ENCODE data around the gene TNFAIP8L1.

TNFAIP8L1 gene

GRCh38 chr19:4633140-4633967 is 6.0 kb upstream of the TNFAIP8L1 start:
- H3K4me3 Mint-ChIP-seq = no peak overlapping the region
- no peaks in the 10 kb centered on the region for H3K27me3 Mint-ChIP-seq
- no peak overlapping the region for H3K27ac Mint-ChIP-seq
- H3K4me1 Mint-ChIP-seq (ENCODE audit: low read depth) = peaks cover 26% of the 10 kb centered on the region
- H3K9me3 Mint-ChIP-seq = no peaks in the 10 kb centered on the region
- H3K36me3 Mint-ChIP-seq (ENCODE audit: low read depth) = no peaks in the 10 kb centered on the region

DNA sequence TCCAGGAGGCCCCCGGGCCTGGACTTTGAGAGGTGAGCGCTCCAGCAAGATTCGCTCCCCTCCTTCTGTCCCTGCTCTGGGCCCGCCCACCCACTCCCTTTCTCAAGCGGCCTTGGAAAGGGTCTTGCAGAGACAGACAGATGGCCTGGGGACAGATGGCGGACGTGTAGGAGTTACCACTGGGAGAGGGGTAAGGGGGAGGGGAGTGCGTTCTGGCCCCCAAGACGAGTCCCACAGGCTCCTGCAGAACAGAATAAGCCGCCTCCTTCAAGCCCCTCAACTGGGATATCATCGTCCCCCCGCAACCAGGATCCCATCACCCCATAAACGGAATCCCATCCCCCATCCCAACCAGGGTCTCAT is 3.6 kb upstream of the TNFAIP8L1 start:
- Mint-ChIP-seq H3K4me3 (no peak overlapping the region), H3K36me3 (ENCODE audit: low read depth) (no peaks in the 10 kb centered on the region), H3K4me1 (ENCODE audit: low read depth) (peaks cover 41% of the 10 kb centered on the region), H3K27me3 (no peaks in the 10 kb centered on the region), H3K27ac (no peak overlapping the region), H3K9me3 (no peaks in the 10 kb centered on the region)

DNA sequence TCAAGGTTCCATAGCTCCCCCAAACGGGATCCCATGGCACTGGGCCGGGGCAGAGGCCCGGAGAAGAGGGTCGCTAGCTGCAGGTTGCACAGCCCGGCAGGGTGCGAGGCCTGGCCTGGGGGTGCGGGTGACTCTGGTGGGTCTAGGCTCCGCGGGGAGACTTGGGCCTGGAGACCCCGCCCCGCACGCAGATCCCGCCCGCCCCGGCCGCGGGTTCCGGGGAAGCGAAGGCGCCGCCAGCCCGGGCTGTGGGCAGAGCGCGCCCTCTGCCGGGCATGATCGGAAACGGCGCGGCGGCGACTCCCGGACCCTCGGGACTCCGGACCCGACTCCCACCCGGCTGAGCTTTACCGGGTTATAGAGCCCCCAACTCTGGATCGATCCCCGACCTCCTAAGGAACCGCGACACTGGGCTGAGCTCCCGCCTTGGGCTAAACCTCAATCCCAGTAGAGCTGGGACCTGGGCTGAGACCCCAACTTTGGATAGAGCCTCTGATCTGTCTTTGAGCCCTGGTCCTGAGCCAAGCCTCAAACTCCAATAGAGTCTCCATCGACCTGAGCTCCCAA is 3.1 kb upstream of the TNFAIP8L1 start:
- Mint-ChIP-seq H3K9me3 (no peaks in the 10 kb centered on the region), H3K4me3 (peak overlapping the region; percentile 54), H3K4me1 (ENCODE audit: low read depth) (peaks cover 44% of the 10 kb centered on the region), H3K27ac (no peak overlapping the region), H3K36me3 (ENCODE audit: low read depth) (no peaks in the 10 kb centered on the region), H3K27me3 (no peaks in the 10 kb centered on the region)

GRCh38 chr19:4636761-4637160 is 2.6 kb upstream of the TNFAIP8L1 start:
- H3K4me3 Mint-ChIP-seq = peak overlapping the region; percentile 54
- H3K27ac Mint-ChIP-seq = no peak overlapping the region

DNA sequence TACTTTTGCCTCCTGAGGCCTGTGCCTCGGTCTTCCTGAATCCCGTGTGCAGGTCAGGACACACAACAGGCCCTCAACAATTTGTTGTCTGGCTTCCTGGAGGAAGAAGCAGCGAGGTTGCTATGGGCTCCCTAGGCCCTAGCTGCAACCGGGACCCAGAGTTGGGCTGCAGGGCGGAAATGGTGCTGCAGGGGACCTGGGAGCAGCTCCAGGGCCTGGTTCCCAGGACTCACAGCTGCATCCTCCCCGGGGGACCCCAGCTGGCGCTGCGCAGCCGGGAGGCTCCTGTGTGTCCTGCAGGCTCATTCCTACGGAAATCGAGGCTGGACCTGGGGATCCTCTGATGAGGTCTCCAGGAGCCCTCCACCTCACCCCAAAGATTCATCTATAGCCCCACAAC is 999 bp upstream of the TNFAIP8L1 start:
- Mint-ChIP-seq H3K36me3 (ENCODE audit: low read depth) (no peaks in the 10 kb centered on the region), H3K27me3 (no peaks in the 10 kb centered on the region), H3K27ac (peak overlapping the region; percentile 97), H3K4me3 (no peak overlapping the region), H3K4me1 (ENCODE audit: low read depth) (peaks cover 45% of the 10 kb centered on the region), H3K9me3 (no peaks in the 10 kb centered on the region)

More at GRCh38 chr19:4636761-4637160, 2.6 kb upstream of the TNFAIP8L1 start:
- peaks cover 47% of the 10 kb centered on the region for H3K4me1 Mint-ChIP-seq (ENCODE audit: low read depth)
- no peaks in the 10 kb centered on the region for H3K36me3 Mint-ChIP-seq (ENCODE audit: low read depth)
- H3K9me3 Mint-ChIP-seq = no peaks in the 10 kb centered on the region
- H3K27me3 Mint-ChIP-seq = no peaks in the 10 kb centered on the region

DNA sequence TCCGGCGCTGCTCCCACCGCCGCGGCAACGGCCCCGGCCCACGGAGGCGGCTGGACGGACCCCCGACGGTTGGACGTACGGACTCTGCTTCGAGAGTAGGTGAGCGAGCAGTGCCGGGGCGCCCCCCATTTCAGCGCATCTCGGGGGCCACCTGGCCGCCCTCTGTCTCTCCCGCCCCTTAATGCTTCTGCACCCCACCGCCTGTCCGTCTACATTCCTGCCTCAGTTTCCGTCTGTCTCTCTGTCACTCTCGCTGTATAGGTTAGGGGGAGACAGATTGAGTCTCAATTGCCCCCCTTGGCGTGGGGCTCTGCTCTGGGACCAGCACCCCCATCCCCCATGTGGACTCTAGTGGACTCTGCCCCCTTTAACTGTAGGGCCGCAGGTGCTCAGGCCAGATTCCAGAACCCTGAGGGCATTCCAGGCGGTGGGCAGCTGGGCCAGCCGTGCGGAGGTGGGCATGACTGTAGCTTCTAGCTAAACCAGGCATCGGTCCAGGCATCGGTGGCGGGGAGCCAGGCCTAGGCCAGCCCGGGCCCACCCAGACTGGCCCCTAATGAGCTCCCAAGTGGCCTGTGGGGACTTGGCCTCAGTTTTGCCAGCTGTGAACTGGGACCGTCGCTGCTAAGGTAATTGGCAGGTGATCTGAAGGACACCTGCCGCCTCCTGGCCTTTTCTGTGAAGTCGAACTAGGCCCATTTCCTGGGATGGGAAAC is 373 bp downstream of the TNFAIP8L1 start:
- H3K27me3 Mint-ChIP-seq = no peaks in the 10 kb centered on the region
- H3K4me1 Mint-ChIP-seq (ENCODE audit: low read depth) = peaks cover 38% of the 10 kb centered on the region
- H3K9me3 Mint-ChIP-seq = no peaks in the 10 kb centered on the region
- H3K27ac Mint-ChIP-seq = peak overlapping the region; percentile 76
- H3K36me3 Mint-ChIP-seq (ENCODE audit: low read depth) = no peaks in the 10 kb centered on the region
- peak overlapping the region; percentile 93 for H3K4me3 Mint-ChIP-seq

DNA sequence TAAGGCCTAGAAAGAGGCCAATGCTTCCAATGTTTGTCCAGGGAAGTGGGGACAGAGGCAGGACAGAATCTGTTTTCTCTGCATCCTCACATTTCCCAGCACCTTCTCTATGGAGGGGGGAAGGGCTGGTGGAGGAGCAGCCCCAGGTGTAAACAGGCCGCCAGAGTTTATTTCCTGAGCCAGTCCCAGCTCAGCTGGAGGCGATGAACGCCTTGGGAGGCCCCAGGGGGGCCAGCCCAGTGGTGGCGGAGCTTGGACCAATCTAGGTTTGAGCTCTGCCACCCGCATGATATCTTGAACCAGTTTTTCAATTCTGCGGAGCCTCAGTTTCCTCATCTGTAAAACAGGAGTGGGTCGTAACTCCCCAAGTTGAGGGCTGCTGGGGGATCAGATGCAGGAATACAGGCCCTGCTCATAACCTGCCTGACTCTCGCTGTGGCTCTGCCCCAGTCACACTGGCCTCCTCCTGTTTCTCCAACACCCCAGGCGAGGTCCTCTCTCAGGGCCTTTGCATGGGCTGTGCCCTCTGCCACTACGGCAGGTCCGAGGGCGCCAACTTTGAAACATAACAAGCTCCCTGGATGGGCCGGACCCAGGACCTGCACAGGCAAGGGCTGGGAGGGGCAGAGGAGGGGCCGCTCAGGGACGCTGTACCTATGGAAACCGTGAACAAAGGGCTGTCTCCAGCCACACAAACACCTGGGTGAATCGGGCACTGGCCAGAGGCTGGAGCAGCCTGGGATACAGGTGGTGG is 1.1 kb downstream of the TNFAIP8L1 start:
- Mint-ChIP-seq H3K4me3 (peak overlapping the region; percentile 93), H3K4me1 (ENCODE audit: low read depth) (peaks cover 35% of the 10 kb centered on the region), H3K9me3 (no peaks in the 10 kb centered on the region), H3K27ac (peak overlapping the region; percentile 76), H3K27me3 (no peaks in the 10 kb centered on the region), H3K36me3 (ENCODE audit: low read depth) (no peaks in the 10 kb centered on the region)

- H3K27ac Mint-ChIP-seq = no peak overlapping the region
- no peaks in the 10 kb centered on the region for H3K36me3 Mint-ChIP-seq (ENCODE audit: low read depth)
- H3K4me1 Mint-ChIP-seq (ENCODE audit: low read depth) = peaks cover 35% of the 10 kb centered on the region
- no peak overlapping the region for H3K4me3 Mint-ChIP-seq
- no peaks in the 10 kb centered on the region for H3K27me3 Mint-ChIP-seq
- H3K9me3 Mint-ChIP-seq = no peaks in the 10 kb centered on the region
Measured at GRCh38 chr19:4641132-4641531, 1.8 kb downstream of the TNFAIP8L1 start.

DNA sequence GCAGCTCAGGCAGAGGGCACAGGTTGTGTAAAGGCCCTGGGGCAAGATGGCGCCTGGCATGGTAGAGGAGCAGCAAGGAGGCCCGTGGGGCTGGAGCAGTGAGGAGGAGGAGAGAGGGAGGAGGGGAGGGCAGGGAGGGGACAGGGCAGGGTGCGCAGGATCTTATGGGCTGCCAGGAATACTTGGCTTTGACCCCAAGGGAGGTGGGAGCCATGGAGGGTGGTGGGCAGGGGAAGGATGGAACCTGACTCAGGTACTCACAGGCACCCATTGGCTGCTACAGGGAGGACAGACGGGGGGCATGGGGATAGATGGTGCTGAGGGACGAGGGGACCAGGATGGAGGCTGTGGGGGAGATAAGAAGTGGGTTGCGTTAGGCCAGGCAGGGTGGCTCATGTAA is 3.3 kb downstream of the TNFAIP8L1 start:
- H3K27me3 Mint-ChIP-seq = no peaks in the 10 kb centered on the region
- H3K4me3 Mint-ChIP-seq = no peak overlapping the region
- H3K4me1 Mint-ChIP-seq (ENCODE audit: low read depth) = peaks cover 27% of the 10 kb centered on the region
- no peaks in the 10 kb centered on the region for H3K36me3 Mint-ChIP-seq (ENCODE audit: low read depth)
- H3K9me3 Mint-ChIP-seq = no peaks in the 10 kb centered on the region
- H3K27ac Mint-ChIP-seq = no peak overlapping the region

GRCh38 chr19:4645718-4646117 is 6.4 kb downstream of the TNFAIP8L1 start:
- peaks cover 14% of the 10 kb centered on the region for H3K4me1 Mint-ChIP-seq (ENCODE audit: low read depth)
- peaks cover 4% of the 10 kb centered on the region for H3K36me3 Mint-ChIP-seq (ENCODE audit: low read depth)
- H3K27ac Mint-ChIP-seq = no peak overlapping the region
- H3K4me3 Mint-ChIP-seq = no peak overlapping the region
- no peaks in the 10 kb centered on the region for H3K9me3 Mint-ChIP-seq
- no peaks in the 10 kb centered on the region for H3K27me3 Mint-ChIP-seq

DNA sequence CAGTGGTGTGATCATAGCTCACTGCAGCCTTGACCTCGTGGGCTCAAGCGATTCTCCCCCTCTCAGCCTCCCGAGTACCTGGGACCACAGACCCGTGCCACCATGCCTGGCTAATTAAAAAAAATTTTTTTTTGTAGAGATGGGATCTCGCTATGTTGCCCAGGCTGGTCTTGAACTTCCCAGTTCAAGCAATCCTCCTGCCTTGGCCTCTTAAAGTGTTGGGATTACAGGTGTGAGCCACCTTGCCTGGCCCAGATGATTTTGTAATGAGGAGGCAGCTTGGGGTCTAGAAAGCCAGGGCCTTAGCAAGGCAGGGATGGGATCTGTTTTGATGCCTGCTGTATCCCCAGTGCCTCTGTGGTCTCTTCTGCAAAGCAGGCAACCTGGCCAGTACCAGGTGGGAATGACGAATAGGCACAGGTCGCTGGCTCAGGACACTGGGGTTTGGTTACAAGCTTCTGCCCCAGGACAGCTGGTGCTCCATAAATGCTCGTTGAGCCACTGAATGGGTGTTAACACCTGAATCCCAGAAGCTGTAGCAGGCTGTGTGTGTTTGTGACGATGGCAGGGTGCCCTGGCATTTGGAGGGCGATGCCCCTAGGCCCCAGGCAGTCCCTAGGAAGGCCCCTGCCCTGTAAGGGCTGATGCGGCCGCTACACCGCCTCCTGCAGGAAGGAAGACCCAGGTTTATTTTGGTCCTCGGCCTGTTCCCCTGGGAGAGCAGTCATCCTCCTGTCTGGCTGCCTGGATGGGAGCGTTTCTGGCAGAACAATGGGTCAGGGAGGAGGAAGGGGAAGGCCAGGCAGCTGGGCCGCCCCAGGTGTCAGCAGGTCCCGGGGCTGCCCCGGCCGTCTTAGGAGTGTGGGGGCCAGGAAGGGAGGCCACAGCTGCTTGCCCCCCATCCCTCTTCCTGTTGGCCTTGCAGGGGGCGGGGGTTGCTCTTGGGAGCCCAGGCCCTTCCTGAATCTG is 8.6 kb downstream of the TNFAIP8L1 start:
- H3K4me3 Mint-ChIP-seq = no peak overlapping the region
- H3K36me3 Mint-ChIP-seq (ENCODE audit: low read depth) = peaks cover 4% of the 10 kb centered on the region
- no peak overlapping the region for H3K27ac Mint-ChIP-seq
- no peaks in the 10 kb centered on the region for H3K9me3 Mint-ChIP-seq
- peaks cover 9% of the 10 kb centered on the region for H3K4me1 Mint-ChIP-seq (ENCODE audit: low read depth)
- no peaks in the 10 kb centered on the region for H3K27me3 Mint-ChIP-seq

GRCh38 chr19:4649392-4650047 is 10.2 kb downstream of the TNFAIP8L1 start:
- Mint-ChIP-seq H3K27ac (no peak overlapping the region), H3K36me3 (ENCODE audit: low read depth) (peaks cover 6% of the 10 kb centered on the region), H3K4me1 (ENCODE audit: low read depth) (peaks cover 9% of the 10 kb centered on the region), H3K9me3 (no peaks in the 10 kb centered on the region), H3K27me3 (no peaks in the 10 kb centered on the region), H3K4me3 (no peak overlapping the region)

DNA sequence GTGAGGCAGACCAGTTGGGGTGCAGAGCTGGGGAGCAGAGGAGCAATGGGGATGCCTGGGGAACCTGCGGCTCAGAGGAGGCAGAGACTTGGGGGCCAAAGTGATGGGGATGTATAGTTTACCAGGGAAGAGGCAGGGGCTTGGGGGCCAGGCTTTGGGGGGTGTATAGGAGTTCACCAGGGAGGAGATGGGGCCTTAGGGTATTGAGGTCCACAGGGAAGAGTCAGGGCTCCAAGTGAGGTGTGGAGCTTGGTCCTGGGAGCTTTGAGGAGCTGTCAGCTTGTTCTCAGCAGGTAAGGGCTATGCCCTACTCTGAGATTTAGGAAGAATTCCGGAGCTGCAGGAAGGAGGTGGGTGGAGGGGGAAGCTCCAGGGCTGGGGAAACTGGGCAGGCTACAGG is 10.8 kb downstream of the TNFAIP8L1 start:
- peaks cover 13% of the 10 kb centered on the region for H3K36me3 Mint-ChIP-seq (ENCODE audit: low read depth)
- H3K9me3 Mint-ChIP-seq = no peaks in the 10 kb centered on the region
- H3K27ac Mint-ChIP-seq = no peak overlapping the region
- no peaks in the 10 kb centered on the region for H3K27me3 Mint-ChIP-seq
- H3K4me3 Mint-ChIP-seq = no peak overlapping the region
- H3K4me1 Mint-ChIP-seq (ENCODE audit: low read depth) = peaks cover 9% of the 10 kb centered on the region
